HCT116 (cell line): ENCODE measurements around the gene C4orf54. TPM values are rescaled to one million over a fixed set of nuclear protein-coding genes. Genes with fewer than 3 reads are reported as not detected.

ENCODE experiments used
- ATAC-seq: fragments of 200-7000 bp; cut with Tn5 transposase; 2 replicates; pipeline ENCODE4 v1.9.1; 2020; ENCODE audit warnings: mild to moderate bottlenecking, moderate library complexity
- BruUV-seq: library from RNA; stranded (reverse); fragments of 400-500 nt; replicated peaks from 2 replicates; lab custom pipeline; 2021; lab: Mats Ljungman, UMichigan
- CTCF ChIA-PET: fragments of 300-600 bp; sonication (Branson Sonifier 250); formaldehyde crosslinking; loops from one replicate; lab custom pipeline; 2021; ENCODE audit warnings: antibody characterized with exemption; lab: Charles Lee
- POLR2A ChIA-PET: fragments of 300-600, 350-600 bp; sonication (Branson Sonifier 250); formaldehyde crosslinking; loops from one replicate; lab custom pipeline; 2021; ENCODE audit warnings: antibody characterized with exemption; lab: Charles Lee
- RAD21 ChIA-PET, 2 experiments: fragments of 300-600 bp; sonication (Branson Sonifier 250); formaldehyde crosslinking; loops; one replicate each; lab custom pipeline; 2023; ENCODE audit warnings: low total read pairs in 2 of 2; ENCODE audit not compliant: uncharacterized antibody in 2 of 2, unreplicated experiment in 2 of 2, low non-redundant PET in 1 of 2; lab: Charles Lee
- DNase-seq: peaks from one replicate; pipeline ENCODE4 v3.0.0-alpha.2; 2010; ENCODE audit warnings: low read depth, low spot score
- H2AFZ ChIP-seq: fragments of 200-600 bp; shearing (Covaris generic), sonication (generic); 2 replicates; pipeline ENCODE4 v1.6.1; 2017; ENCODE audit warnings: low read depth, mixed run types, mixed read lengths, antibody characterized with exemption, low read length; ENCODE audit not compliant: poor library complexity, severe bottlenecking
- H3K27ac ChIP-seq: 2 replicates; pipeline ENCODE4 v1.5.1; 2012; ENCODE audit warnings: low read depth, low read length
- H3K27me3 ChIP-seq: fragments of 200-600 bp; sonication (generic); 2 replicates; pipeline ENCODE4 v1.6.1; 2016; ENCODE audit warnings: mixed run types, low read length, mixed read lengths; ENCODE audit not compliant: insufficient read depth
- H3K36me3 ChIP-seq, 2 experiments: fragments of 200-500 bp in 1 of 2; fragments of 200-600 bp in 1 of 2; sonication (Bioruptor generic) in 1 of 2; sonication (generic) in 1 of 2; 2 replicates each; pipeline versions ENCODE4 v1.5.1 to v1.6.1; 2014 to 2016; ENCODE audit warnings: low read length in 2 of 2, inconsistent platforms in 1 of 2, mixed read lengths in 1 of 2, mixed run types in 1 of 2; ENCODE audit not compliant: insufficient read depth in 2 of 2, control insufficient read depth in 1 of 2
- H3K4me1 ChIP-seq, 2 experiments: fragments of 200-600 bp in 1 of 2; sonication (generic) in 1 of 2; 2 replicates each; pipeline versions ENCODE4 v1.5.1 to v1.6.1; 2012 to 2017; ENCODE audit warnings: low read length in 2 of 2, inconsistent platforms in 1 of 2, mild to moderate bottlenecking in 1 of 2, mixed read lengths in 1 of 2, mixed run types in 1 of 2, moderate library complexity in 1 of 2; ENCODE audit not compliant: insufficient read depth in 2 of 2, control insufficient read depth in 1 of 2
- H3K4me2 ChIP-seq: fragments of 200-600 bp; sonication (generic); 2 replicates; pipeline ENCODE4 v1.6.1; 2017; ENCODE audit warnings: mixed run types, low read length, mixed read lengths
- H3K4me3 ChIP-seq, 2 experiments: fragments of 200-600 bp in 1 of 2; sonication (generic) in 1 of 2; replicated peaks in 1 of 2; 2 replicates each; pipeline ENCODE4 v1.5.1; 2011 to 2016; ENCODE audit warnings: low read length in 2 of 2, control low read depth in 1 of 2, low read depth in 1 of 2, mild to moderate bottlenecking in 1 of 2, mixed read lengths in 1 of 2, mixed run types in 1 of 2
- H3K79me2 ChIP-seq: fragments of 200-600 bp; sonication (generic); 2 replicates; pipeline ENCODE4 v1.6.1; 2017; ENCODE audit warnings: mild to moderate bottlenecking, mixed run types, low read length, moderate library complexity, mixed read lengths; ENCODE audit not compliant: insufficient read depth
- H3K9ac ChIP-seq: fragments of 200-600 bp; sonication (generic); 2 replicates; pipeline ENCODE4 v1.6.1; 2016; ENCODE audit warnings: low read length, mixed read lengths
- H3K9me2 ChIP-seq: fragments of 200-600 bp; sonication (generic), shearing (Covaris generic); 2 replicates; pipeline ENCODE4 v1.6.1; 2017; ENCODE audit warnings: mixed run types, mild to moderate bottlenecking, moderate library complexity; ENCODE audit not compliant: insufficient read depth
- H3K9me3 ChIP-seq, 2 experiments: fragments of 200-500 bp in 1 of 2; fragments of 200-600 bp in 1 of 2; sonication (Bioruptor generic) in 1 of 2; sonication (generic) in 1 of 2; 2 replicates each; pipeline ENCODE4 v1.6.1; 2014 to 2017; ENCODE audit warnings: low read length in 2 of 2, mixed read lengths in 2 of 2, inconsistent platforms in 1 of 2, low read depth in 1 of 2, mild to moderate bottlenecking in 1 of 2, mixed run types in 1 of 2, moderate library complexity in 1 of 2; ENCODE audit not compliant: control insufficient read depth in 1 of 2, insufficient read depth in 1 of 2
- H4K20me1 ChIP-seq: fragments of 200-600 bp; sonication (generic), shearing (Covaris generic); 2 replicates; pipeline ENCODE4 v1.6.1; 2017; ENCODE audit warnings: mixed run types, mild to moderate bottlenecking, moderate library complexity; ENCODE audit not compliant: insufficient read depth
- CEBPB ChIP-seq: IDR thresholded peaks from 2 replicates; pipeline ENCODE4 v1.6.1; 2012; ENCODE audit warnings: low read depth
- EGR1 ChIP-seq: IDR thresholded peaks from 2 replicates; pipeline ENCODE4 v1.6.1; 2012; ENCODE audit warnings: low read depth
- ELF1 ChIP-seq: IDR thresholded peaks from 2 replicates; pipeline ENCODE4 v1.6.1; 2012; ENCODE audit warnings: low read depth, borderline replicate concordance
- FOSL1 ChIP-seq: IDR thresholded peaks from 2 replicates; pipeline ENCODE4 v1.6.1; 2012; ENCODE audit warnings: low read depth
- POLR2AphosphoS5 ChIP-seq: IDR thresholded peaks from 2 replicates; pipeline ENCODE4 v1.6.1; 2011; ENCODE audit warnings: mild to moderate bottlenecking, low read depth, low read length, moderate library complexity
- RAD21 ChIP-seq: IDR thresholded peaks from 2 replicates; pipeline ENCODE4 v1.6.1; 2012; ENCODE audit warnings: low read depth, mild to moderate bottlenecking
- intact Hi-C: fragments of 100-400 bp; cut with micrococcal nuclease; formaldehyde crosslinking; loops from 2 replicates; pipeline ENCODE4 v1.10.0; 2022
- total RNA-seq: library from RNA; stranded (reverse); gene quantifications from one replicate; pipeline ENCODE4 v1.2.1, GENCODE V29; 2021; ENCODE audit not compliant: unreplicated experiment
- TF ChIP-seq, protein P1 (sequence below), 3 experiments: fragments of 200-600 bp in 1 of 3; sonication (generic) in 1 of 3; IDR thresholded peaks in 2 of 3; conservative IDR thresholded peaks in 1 of 3; 2 replicates each; pipeline ENCODE4 v1.5.1; 2012 to 2017; ENCODE audit warnings: low read depth in 2 of 3, low read length in 2 of 3, antibody characterized with exemption in 1 of 3, borderline replicate concordance in 1 of 3, control low read depth in 1 of 3, mild to moderate bottlenecking in 1 of 3, mixed read lengths in 1 of 3, mixed run types in 1 of 3, moderate library complexity in 1 of 3; ENCODE audit not compliant: insufficient read depth in 1 of 3

C4orf54 gene
- total RNA-seq, 1 experiment from 2014 or later: not detected

DNA sequence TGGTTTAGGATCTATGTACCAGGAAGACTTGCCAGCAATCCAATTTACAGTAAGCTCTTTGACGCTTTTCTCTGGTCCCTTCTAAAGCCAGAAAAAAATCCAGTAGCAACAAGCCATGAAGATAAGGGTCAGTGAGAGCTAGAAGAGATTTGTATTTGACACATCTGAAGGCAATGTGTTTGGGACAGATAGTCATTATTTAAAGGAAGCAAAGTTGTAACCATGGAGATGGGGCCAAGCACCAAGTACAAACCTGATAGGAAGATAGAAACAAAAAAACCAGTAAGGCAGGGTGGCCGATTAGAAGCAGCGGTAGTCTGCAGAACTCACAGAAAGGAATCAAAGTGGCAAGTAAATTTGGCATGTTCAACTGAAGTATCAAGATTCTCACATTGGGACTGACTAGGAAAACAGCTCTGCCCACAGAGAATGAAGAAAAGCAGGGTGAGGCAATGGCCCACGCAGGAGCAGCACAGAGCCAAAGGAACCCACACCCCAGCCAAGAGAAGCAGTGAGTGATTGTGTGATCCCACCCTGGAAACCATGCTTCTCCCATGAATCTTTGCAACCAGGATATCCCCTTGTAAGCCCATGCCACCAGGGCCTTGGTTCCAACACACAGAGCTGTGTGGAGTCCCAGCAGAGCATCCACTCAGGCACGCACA is 12.9 kb upstream of the C4orf54 start:
- intact Hi-C loops: no loop called here
- Histone ChIP-seq H3K4me3 (no peak overlapping the region), H3K4me2 (no peak overlapping the region), H3K27ac (no peak overlapping the region), H3K36me3 (no peaks in the 10 kb centered on the region), H3K9ac (no peak overlapping the region), H3K4me1 (no peaks in the 10 kb centered on the region), H2AFZ (no peak overlapping the region), H3K9me3 (no peaks in the 10 kb centered on the region; a peak in 1 of 4 replicates), H3K9me2 (no peaks in the 10 kb centered on the region), H3K79me2 (no peaks in the 10 kb centered on the region), H4K20me1 (no peaks in the 10 kb centered on the region), H3K27me3 (no peaks in the 10 kb centered on the region)
- ChIA-PET CTCF (no interaction called here), POLR2A (no interaction called here), RAD21 (no interaction called here)
- TF ChIP-seq EGR1 (no peak), POLR2AphosphoS5 (no peak), CEBPB (no peak), FOSL1 (no peak), ELF1 (no peak)
- no TSS peak for BruUV-seq
- DNase-seq (no peak), ATAC-seq (no peak)

GRCh38 chr4:99669084-99669483 is 11.5 kb upstream of the C4orf54 start:
- Histone ChIP-seq H3K27me3 (no peaks in the 10 kb centered on the region), H3K36me3 (no peaks in the 10 kb centered on the region), H2AFZ (no peak overlapping the region), H3K4me2 (no peak overlapping the region), H3K9me3 (no peaks in the 10 kb centered on the region; a peak in 1 of 4 replicates), H3K4me1 (no peaks in the 10 kb centered on the region), H3K27ac (no peak overlapping the region), H3K9me2 (no peaks in the 10 kb centered on the region), H4K20me1 (no peaks in the 10 kb centered on the region), H3K4me3 (no peak overlapping the region), H3K9ac (no peak overlapping the region), H3K79me2 (no peaks in the 10 kb centered on the region)
- CTCF ChIA-PET: no interaction called here
- ATAC-seq (no peak), DNase-seq (no peak)
- BruUV-seq: no TSS peak
- TF ChIP-seq, protein P1, sequence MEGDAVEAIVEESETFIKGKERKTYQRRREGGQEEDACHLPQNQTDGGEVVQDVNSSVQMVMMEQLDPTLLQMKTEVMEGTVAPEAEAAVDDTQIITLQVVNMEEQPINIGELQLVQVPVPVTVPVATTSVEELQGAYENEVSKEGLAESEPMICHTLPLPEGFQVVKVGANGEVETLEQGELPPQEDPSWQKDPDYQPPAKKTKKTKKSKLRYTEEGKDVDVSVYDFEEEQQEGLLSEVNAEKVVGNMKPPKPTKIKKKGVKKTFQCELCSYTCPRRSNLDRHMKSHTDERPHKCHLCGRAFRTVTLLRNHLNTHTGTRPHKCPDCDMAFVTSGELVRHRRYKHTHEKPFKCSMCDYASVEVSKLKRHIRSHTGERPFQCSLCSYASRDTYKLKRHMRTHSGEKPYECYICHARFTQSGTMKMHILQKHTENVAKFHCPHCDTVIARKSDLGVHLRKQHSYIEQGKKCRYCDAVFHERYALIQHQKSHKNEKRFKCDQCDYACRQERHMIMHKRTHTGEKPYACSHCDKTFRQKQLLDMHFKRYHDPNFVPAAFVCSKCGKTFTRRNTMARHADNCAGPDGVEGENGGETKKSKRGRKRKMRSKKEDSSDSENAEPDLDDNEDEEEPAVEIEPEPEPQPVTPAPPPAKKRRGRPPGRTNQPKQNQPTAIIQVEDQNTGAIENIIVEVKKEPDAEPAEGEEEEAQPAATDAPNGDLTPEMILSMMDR (IDR thresholded peaks at IDR 0.05 in 2 of 3, conservative IDR thresholded peaks at IDR 0.05 in 1 of 3; ENCODE audit: borderline replicate concordance in 1 of 3, insufficient read depth in 1 of 3, low read depth in 2 of 3, low read length in 2 of 3): no peak
- TF ChIP-seq EGR1 (no peak), POLR2AphosphoS5 (no peak), RAD21 (no peak)
- POLR2A ChIA-PET: no interaction called here
- intact Hi-C loops: no loop called here
- RAD21 ChIA-PET: no interaction called here
